Osteoblast (primary cell): Measurements from ENCODE around the gene RGS8. TPM values are rescaled to one million over a fixed set of nuclear protein-coding genes. Genes with fewer than 3 reads are reported as not detected.

ENCODE experiments used
- DNase-seq: peaks from one replicate; pipeline ENCODE4 v3.0.0; 2011; ENCODE audit warnings: low spot score, mixed read lengths; ENCODE audit not compliant: insufficient read length; ENCODE audit errors: missing footprints
- H2AFZ ChIP-seq: 2 replicates; pipeline ENCODE4 v1.6.0; 2011; ENCODE audit warnings: mild to moderate bottlenecking, low read length
- H3K27ac ChIP-seq: 2 replicates; pipeline ENCODE4 v1.5.1; 2011; ENCODE audit warnings: mild to moderate bottlenecking, low read depth, low read length, moderate library complexity
- H3K27me3 ChIP-seq: 2 replicates; pipeline ENCODE4 v1.6.0; 2012; ENCODE audit warnings: mild to moderate bottlenecking, control low read depth, inconsistent platforms, low read length, moderate library complexity; ENCODE audit not compliant: insufficient read depth
- H3K36me3 ChIP-seq: 2 replicates; pipeline ENCODE4 v1.5.1; 2011; ENCODE audit warnings: mild to moderate bottlenecking, low read length, control low read depth, moderate library complexity; ENCODE audit not compliant: insufficient read depth
- H3K4me1 ChIP-seq: 2 replicates; pipeline ENCODE4 v1.5.1; 2011; ENCODE audit warnings: mild to moderate bottlenecking, low read length, control low read depth, moderate library complexity; ENCODE audit not compliant: insufficient read depth
- H3K4me2 ChIP-seq: 2 replicates; pipeline ENCODE4 v1.6.0; 2011; ENCODE audit warnings: mild to moderate bottlenecking, low read length; ENCODE audit not compliant: insufficient read depth
- H3K4me3 ChIP-seq: fragments of 200-600 bp; sonication (generic); 3 replicates; pipeline ENCODE4 v1.5.1; 2012; ENCODE audit warnings: mild to moderate bottlenecking, low read length, inconsistent platforms; ENCODE audit not compliant: insufficient read depth
- H3K79me2 ChIP-seq: 2 replicates; pipeline ENCODE4 v1.6.0; 2012; ENCODE audit warnings: mild to moderate bottlenecking, low read length, control low read depth, inconsistent platforms; ENCODE audit not compliant: insufficient read depth
- H3K9me3 ChIP-seq: 2 replicates; pipeline ENCODE4 v1.5.1; 2011; ENCODE audit warnings: low read depth, low read length, control low read depth
- H4K20me1 ChIP-seq: 2 replicates; pipeline ENCODE4 v1.6.0; 2012; ENCODE audit warnings: mild to moderate bottlenecking, low read length, control low read depth; ENCODE audit not compliant: insufficient read depth
- CTCF ChIP-seq: IDR thresholded peaks from 2 replicates; pipeline ENCODE4 v1.5.1; 2011; ENCODE audit warnings: mild to moderate bottlenecking, low read depth, low read length, moderate library complexity; ENCODE audit errors: extremely low read depth
- total RNA-seq: library from RNA; depleted of rRNA; stranded (reverse); fragments of >200 nt; gene quantifications from 2 replicates; pipeline ENCODE4 v1.2.3, GENCODE V29; 2012

The RGS8 gene
- total RNA-seq, 1 donor: not detected

GRCh38 chr1:182658055-182658454 lies 26.3 kb downstream of the RGS8 start:
- no peak overlapping the region for H3K27ac ChIP-seq
- H3K4me3 ChIP-seq: no peak overlapping the region
- peaks cover 8% of the 10 kb centered on the region for H3K27me3 ChIP-seq
- H3K4me2 ChIP-seq: no peak overlapping the region
- no peak overlapping the region for H2AFZ ChIP-seq
- no peaks in the 10 kb centered on the region for H3K4me1 ChIP-seq
- no peak for DNase-seq
- H4K20me1 ChIP-seq: no peaks in the 10 kb centered on the region
- no peaks in the 10 kb centered on the region for H3K36me3 ChIP-seq
- no peaks in the 10 kb centered on the region for H3K79me2 ChIP-seq
- H3K9me3 ChIP-seq: no peaks in the 10 kb centered on the region
- no peak for TF ChIP-seq CTCF

GRCh38 chr1:182656842-182657397 lies 27.5 kb downstream of the RGS8 start:
- no peaks in the 10 kb centered on the region for H3K9me3 ChIP-seq
- H3K36me3 ChIP-seq: no peaks in the 10 kb centered on the region
- no peak overlapping the region for H3K4me3 ChIP-seq
- H4K20me1 ChIP-seq: no peaks in the 10 kb centered on the region
- H3K27ac ChIP-seq: no peak overlapping the region
- H2AFZ ChIP-seq: no peak overlapping the region
- no peak for TF ChIP-seq CTCF
- peaks cover 5% of the 10 kb centered on the region for H3K27me3 ChIP-seq
- no peak for DNase-seq
- H3K79me2 ChIP-seq: no peaks in the 10 kb centered on the region
- H3K4me2 ChIP-seq: no peak overlapping the region
- no peaks in the 10 kb centered on the region for H3K4me1 ChIP-seq

DNA sequence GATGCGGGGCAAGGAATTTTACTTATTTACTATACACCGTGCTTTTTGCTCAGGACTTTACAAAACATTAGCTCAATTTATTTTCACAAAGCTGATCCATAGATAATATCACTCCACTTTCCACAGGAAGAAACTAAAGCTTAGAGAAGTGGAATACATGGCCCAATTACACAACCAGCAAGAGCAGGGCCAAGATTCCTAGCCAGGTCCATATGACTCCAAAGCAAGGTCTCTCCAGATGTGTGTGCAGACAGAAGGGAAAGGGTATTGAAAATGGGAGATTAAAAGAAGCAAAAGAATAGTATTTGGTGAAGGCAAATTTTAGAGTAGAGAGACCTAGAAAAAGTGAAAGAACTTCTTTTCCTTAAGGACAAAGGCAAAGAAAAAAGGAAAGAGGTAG lies 30.4 kb downstream of the RGS8 start:
- no peak for TF ChIP-seq CTCF
- Histone ChIP-seq H3K9me3 (no peaks in the 10 kb centered on the region), H3K4me1 (no peaks in the 10 kb centered on the region), H3K27ac (no peak overlapping the region), H3K79me2 (no peaks in the 10 kb centered on the region), H3K4me3 (no peak overlapping the region), H2AFZ (no peak overlapping the region), H3K4me2 (no peak overlapping the region), H3K36me3 (no peaks in the 10 kb centered on the region), H4K20me1 (no peaks in the 10 kb centered on the region), H3K27me3 (no peaks in the 10 kb centered on the region)
- no peak for DNase-seq

- no peak overlapping the region for H3K27ac ChIP-seq
- no peaks in the 10 kb centered on the region for H3K4me1 ChIP-seq
- DNase-seq: no peak
- H3K4me2 ChIP-seq: no peak overlapping the region
- H3K27me3 ChIP-seq: no peaks in the 10 kb centered on the region
- H3K9me3 ChIP-seq: no peaks in the 10 kb centered on the region
- TF ChIP-seq CTCF: no peak
- no peaks in the 10 kb centered on the region for H4K20me1 ChIP-seq
- no peaks in the 10 kb centered on the region for H3K36me3 ChIP-seq
- H3K4me3 ChIP-seq: no peak overlapping the region
- no peak overlapping the region for H2AFZ ChIP-seq
- no peaks in the 10 kb centered on the region for H3K79me2 ChIP-seq
Observed at GRCh38 chr1:182652933-182653332, 31.5 kb downstream of the RGS8 start.
